Measurements from ENCODE around the gene PSEN1. TPM values are rescaled to one million over a fixed set of nuclear protein-coding genes. Genes with fewer than 3 reads are reported as not detected.

PSEN1 gene
- total and polyA plus RNA-seq, 2 of the 8 experiments (the other 6 are each of a cell fraction or from before 2014, with no cell fraction given): 10.1 to 38.7 TPM

DNA sequence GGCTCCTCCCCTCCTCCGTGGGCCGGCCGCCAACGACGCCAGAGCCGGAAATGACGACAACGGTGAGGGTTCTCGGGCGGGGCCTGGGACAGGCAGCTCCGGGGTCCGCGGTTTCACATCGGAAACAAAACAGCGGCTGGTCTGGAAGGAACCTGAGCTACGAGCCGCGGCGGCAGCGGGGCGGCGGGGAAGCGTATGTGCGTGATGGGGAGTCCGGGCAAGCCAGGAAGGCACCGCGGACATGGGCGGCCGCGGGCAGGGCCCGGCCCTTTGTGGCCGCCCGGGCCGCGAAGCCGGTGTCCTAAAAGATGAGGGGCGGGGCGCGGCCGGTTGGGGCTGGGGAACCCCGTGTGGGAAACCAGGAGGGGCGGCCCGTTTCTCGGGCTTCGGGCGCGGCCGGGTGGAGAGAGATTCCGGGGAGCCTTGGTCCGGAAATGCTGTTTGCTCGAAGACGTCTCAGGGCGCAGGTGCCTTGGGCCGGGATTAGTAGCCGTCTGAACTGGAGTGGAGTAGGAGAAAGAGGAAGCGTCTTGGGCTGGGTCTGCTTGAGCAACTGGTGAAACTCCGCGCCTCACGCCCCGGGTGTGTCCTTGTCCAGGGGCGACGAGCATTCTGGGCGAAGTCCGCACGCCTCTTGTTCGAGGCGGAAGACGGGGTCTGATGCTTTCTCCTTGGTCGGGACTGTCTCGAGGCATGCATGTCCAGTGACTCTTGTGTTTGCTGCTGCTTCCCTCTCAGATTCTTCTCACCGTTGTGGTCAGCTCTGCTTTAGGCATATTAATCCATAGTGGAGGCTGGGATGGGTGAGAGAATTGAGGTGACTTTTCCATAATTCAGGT, at the start of gene PSEN1 (continued):
- TF ChIP-seq, protein P1, sequence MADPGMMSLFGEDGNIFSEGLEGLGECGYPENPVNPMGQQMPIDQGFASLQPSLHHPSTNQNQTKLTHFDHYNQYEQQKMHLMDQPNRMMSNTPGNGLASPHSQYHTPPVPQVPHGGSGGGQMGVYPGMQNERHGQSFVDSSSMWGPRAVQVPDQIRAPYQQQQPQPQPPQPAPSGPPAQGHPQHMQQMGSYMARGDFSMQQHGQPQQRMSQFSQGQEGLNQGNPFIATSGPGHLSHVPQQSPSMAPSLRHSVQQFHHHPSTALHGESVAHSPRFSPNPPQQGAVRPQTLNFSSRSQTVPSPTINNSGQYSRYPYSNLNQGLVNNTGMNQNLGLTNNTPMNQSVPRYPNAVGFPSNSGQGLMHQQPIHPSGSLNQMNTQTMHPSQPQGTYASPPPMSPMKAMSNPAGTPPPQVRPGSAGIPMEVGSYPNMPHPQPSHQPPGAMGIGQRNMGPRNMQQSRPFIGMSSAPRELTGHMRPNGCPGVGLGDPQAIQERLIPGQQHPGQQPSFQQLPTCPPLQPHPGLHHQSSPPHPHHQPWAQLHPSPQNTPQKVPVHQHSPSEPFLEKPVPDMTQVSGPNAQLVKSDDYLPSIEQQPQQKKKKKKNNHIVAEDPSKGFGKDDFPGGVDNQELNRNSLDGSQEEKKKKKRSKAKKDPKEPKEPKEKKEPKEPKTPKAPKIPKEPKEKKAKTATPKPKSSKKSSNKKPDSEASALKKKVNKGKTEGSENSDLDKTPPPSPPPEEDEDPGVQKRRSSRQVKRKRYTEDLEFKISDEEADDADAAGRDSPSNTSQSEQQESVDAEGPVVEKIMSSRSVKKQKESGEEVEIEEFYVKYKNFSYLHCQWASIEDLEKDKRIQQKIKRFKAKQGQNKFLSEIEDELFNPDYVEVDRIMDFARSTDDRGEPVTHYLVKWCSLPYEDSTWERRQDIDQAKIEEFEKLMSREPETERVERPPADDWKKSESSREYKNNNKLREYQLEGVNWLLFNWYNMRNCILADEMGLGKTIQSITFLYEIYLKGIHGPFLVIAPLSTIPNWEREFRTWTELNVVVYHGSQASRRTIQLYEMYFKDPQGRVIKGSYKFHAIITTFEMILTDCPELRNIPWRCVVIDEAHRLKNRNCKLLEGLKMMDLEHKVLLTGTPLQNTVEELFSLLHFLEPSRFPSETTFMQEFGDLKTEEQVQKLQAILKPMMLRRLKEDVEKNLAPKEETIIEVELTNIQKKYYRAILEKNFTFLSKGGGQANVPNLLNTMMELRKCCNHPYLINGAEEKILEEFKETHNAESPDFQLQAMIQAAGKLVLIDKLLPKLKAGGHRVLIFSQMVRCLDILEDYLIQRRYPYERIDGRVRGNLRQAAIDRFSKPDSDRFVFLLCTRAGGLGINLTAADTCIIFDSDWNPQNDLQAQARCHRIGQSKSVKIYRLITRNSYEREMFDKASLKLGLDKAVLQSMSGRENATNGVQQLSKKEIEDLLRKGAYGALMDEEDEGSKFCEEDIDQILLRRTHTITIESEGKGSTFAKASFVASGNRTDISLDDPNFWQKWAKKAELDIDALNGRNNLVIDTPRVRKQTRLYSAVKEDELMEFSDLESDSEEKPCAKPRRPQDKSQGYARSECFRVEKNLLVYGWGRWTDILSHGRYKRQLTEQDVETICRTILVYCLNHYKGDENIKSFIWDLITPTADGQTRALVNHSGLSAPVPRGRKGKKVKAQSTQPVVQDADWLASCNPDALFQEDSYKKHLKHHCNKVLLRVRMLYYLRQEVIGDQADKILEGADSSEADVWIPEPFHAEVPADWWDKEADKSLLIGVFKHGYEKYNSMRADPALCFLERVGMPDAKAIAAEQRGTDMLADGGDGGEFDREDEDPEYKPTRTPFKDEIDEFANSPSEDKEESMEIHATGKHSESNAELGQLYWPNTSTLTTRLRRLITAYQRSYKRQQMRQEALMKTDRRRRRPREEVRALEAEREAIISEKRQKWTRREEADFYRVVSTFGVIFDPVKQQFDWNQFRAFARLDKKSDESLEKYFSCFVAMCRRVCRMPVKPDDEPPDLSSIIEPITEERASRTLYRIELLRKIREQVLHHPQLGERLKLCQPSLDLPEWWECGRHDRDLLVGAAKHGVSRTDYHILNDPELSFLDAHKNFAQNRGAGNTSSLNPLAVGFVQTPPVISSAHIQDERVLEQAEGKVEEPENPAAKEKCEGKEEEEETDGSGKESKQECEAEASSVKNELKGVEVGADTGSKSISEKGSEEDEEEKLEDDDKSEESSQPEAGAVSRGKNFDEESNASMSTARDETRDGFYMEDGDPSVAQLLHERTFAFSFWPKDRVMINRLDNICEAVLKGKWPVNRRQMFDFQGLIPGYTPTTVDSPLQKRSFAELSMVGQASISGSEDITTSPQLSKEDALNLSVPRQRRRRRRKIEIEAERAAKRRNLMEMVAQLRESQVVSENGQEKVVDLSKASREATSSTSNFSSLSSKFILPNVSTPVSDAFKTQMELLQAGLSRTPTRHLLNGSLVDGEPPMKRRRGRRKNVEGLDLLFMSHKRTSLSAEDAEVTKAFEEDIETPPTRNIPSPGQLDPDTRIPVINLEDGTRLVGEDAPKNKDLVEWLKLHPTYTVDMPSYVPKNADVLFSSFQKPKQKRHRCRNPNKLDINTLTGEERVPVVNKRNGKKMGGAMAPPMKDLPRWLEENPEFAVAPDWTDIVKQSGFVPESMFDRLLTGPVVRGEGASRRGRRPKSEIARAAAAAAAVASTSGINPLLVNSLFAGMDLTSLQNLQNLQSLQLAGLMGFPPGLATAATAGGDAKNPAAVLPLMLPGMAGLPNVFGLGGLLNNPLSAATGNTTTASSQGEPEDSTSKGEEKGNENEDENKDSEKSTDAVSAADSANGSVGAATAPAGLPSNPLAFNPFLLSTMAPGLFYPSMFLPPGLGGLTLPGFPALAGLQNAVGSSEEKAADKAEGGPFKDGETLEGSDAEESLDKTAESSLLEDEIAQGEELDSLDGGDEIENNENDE (IDR thresholded peaks at IDR 0.05; ENCODE audit: insufficient replicate concordance, low read length): no peak
- TF ChIP-seq TCF12 (IDR thresholded peaks at IDR 0.05; ENCODE audit: low read depth, low read length): no peak
- no peak for TF ChIP-seq POU5F1 (IDR thresholded peaks at IDR 0.05; ENCODE audit: low read depth, low read length)
- no peak for TF ChIP-seq CHD2 (IDR thresholded peaks at IDR 0.05; ENCODE audit: low read length)
- no peak for TF ChIP-seq EGR1 (IDR thresholded peaks at IDR 0.05; ENCODE audit: borderline replicate concordance, low read depth, low read length)
- no peak for TF ChIP-seq SP4 (IDR thresholded peaks at IDR 0.05; ENCODE audit: low read length)
- TF ChIP-seq NANOG (IDR thresholded peaks at IDR 0.05; ENCODE audit: insufficient read depth, low read depth, low read length, poor library complexity, severe bottlenecking): no peak
- TF ChIP-seq RNF2 (IDR thresholded peaks at IDR 0.05; ENCODE audit: borderline replicate concordance, low read depth, low read length, missing control alignments, poor library complexity, severe bottlenecking): no peak
- TF ChIP-seq GTF2F1 (IDR thresholded peaks at IDR 0.05; ENCODE audit: borderline replicate concordance, low read depth, low read length): no peak
- TF ChIP-seq BRCA1 (IDR thresholded peaks at IDR 0.05; ENCODE audit: low read depth, low read length): no peak

Data from H1 (cell line).